ENCODE data around the gene DIPK1C.

DNA sequence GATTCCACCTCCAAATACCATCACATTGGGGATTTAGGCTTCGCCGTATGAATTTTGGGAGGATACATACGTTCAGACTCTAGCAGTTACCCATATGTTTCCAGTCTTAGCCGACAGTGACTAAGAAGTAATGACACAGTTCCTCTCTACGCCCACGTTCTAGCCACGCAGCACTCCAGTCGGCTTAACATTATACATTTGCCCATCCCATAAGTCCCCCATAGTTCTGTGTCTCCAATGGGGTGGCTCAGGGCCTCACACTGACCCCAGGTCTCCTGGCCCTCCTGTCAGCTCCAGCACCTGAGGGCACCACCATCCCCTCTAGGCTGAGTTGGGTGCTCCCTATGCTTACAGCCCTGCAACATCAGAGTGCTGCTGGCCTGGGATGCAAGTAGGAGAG is 20.7 kb upstream of the DIPK1C start:
- TF ChIP-seq CTCF (IDR thresholded peaks at IDR 0.05) (no peak), POLR2A (IDR thresholded peaks at IDR 0.05) (no peak), POLR2AphosphoS5 (IDR thresholded peaks at IDR 0.05) (no peak)

Measured in suprapubic skin (tissue), 4 donors.